ENCODE results near the gene CUX1.

DNA sequence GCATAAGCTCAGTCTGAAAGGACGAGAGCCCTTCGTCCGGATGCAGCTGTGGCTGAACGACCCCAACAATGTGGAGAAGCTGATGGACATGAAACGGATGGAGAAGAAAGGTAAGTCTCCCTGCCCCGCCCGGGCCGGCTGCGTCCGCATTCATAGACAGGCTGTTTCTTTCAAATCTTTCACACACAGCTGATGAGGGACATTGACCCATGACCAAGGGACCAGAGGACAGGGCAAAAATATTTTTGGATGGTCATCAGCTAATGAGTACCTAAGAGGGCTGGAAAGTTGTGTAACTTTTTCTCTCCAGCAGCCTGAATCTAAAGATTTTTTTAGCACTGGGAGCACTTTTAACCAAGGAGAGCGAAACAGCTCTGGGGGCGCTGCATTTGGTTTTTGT is 416.7 kb downstream of the CUX1 start:
- TF ChIP-seq YY1 (IDR thresholded peaks at IDR 0.05; ENCODE audit: insufficient read depth, insufficient read length) (no peak), ZNF274 (IDR thresholded peaks at IDR 0.05; ENCODE audit: low read depth, low read length) (no peak), SUZ12 (IDR thresholded peaks at IDR 0.05; ENCODE audit: extremely low read depth, insufficient read depth, insufficient read length) (no peak)

All from NT2/D1 (cell line).